Activated CD4-positive, alpha-beta T cell treated with anti-CD3 and anti-CD28 coated beads, Interleukin-2, amount 10 ng/mL, durations not matched to agents 7 days and 5 days (primary cell): Measurements from ENCODE around the gene LAMC2. TPM values are rescaled to one million over a fixed set of nuclear protein-coding genes. Genes with fewer than 3 reads are reported as not detected.

Source experiments
- CTCF ChIA-PET: fragments of 350-600 bp; sonication (Branson Sonifier 250); formaldehyde crosslinking; loops from one replicate; lab custom pipeline; 2021; ENCODE audit warnings: antibody characterized with exemption; lab: Charles Lee
- POLR2A ChIA-PET: fragments of 350-600 bp; sonication (Branson Sonifier 250); formaldehyde crosslinking; loops from one replicate; lab custom pipeline; 2021; ENCODE audit warnings: antibody characterized with exemption; lab: Charles Lee
- DNase-seq: peaks from one replicate; pipeline ENCODE4 v3.0.0-alpha.2; 2020
- H3K27ac Mint-ChIP-seq: one replicate; pipeline ENCODE4 v1.8.0; 2021; ENCODE audit warnings: mild to moderate bottlenecking, moderate library complexity, mixed read lengths
- H3K27me3 Mint-ChIP-seq: one replicate; pipeline ENCODE4 v1.8.0; 2021; ENCODE audit warnings: mixed read lengths
- H3K36me3 Mint-ChIP-seq: one replicate; pipeline ENCODE4 v1.8.0; 2021; ENCODE audit warnings: low read depth, mixed read lengths
- H3K4me1 Mint-ChIP-seq: one replicate; pipeline ENCODE4 v1.8.0; 2021; ENCODE audit warnings: mixed read lengths
- H3K4me3 Mint-ChIP-seq: one replicate; pipeline ENCODE4 v1.8.0; 2021; ENCODE audit warnings: mild to moderate bottlenecking, moderate library complexity, mixed read lengths
- H3K9me3 Mint-ChIP-seq: one replicate; pipeline ENCODE4 v1.8.0; 2021; ENCODE audit warnings: mixed read lengths
- total RNA-seq, 2 experiments: library from RNA; stranded (reverse); gene quantifications; one replicate each; pipeline ENCODE4 v1.2.3, GENCODE V29; 2021

The LAMC2 gene
- total RNA-seq, 2 experiments from 2014 or later: 0.04 to 0.05 TPM

DNA sequence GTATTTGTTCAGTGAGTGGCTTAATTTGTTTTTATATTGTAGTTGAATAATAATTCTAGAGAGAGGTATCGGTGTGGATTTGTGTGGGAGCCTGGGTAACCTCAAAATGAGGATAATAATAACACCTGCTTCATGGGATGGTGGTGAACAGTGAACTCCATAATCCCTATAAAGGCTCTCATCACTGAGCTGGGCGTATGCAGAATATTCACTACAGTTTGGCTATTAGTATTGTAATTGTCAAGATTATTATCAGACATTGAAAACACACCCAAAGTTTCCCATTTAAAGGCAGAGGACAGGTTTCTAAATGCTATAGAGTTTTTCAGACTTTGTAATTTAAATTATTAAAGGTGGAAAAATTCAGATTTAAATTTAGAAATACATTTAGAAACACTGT lies 7.0 kb upstream of the LAMC2 start:
- ChIA-PET POLR2A (no interaction called here), CTCF (no interaction called here)
- no peak overlapping the region for H3K27ac Mint-ChIP-seq
- DNase-seq: no peak
- peaks cover 2% of the 10 kb centered on the region for H3K27me3 Mint-ChIP-seq
- H3K9me3 Mint-ChIP-seq: no peaks in the 10 kb centered on the region
- H3K4me1 Mint-ChIP-seq: peaks cover 10% of the 10 kb centered on the region
- no peaks in the 10 kb centered on the region for H3K36me3 Mint-ChIP-seq
- no peak overlapping the region for H3K4me3 Mint-ChIP-seq

DNA sequence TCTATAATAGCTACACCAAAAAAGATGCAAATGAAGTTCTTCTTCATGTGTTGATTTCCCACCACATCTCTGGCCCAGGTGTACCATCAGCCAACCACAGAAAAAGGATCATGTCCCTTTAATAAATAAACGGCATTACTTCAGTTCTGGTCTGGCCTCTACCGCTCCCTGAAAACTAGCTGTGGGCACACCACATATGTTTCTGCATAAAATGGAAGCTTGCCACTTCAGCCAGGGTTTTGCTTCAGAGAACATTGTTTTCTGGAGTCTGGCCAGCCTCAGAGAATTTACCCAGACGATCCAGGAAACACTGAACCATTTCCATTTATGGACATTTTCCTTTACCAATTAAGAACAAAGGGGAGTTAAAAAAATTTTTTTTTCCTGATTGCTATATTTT lies 5.8 kb upstream of the LAMC2 start:
- Mint-ChIP-seq H3K4me1 (peaks cover 10% of the 10 kb centered on the region), H3K9me3 (no peaks in the 10 kb centered on the region), H3K36me3 (no peaks in the 10 kb centered on the region), H3K27me3 (peaks cover 6% of the 10 kb centered on the region), H3K27ac (no peak overlapping the region), H3K4me3 (no peak overlapping the region)
- ChIA-PET CTCF (no interaction called here), POLR2A (no interaction called here)
- DNase-seq: no peak

- Mint-ChIP-seq H3K27me3 (peaks cover 9% of the 10 kb centered on the region), H3K4me1 (peaks cover 12% of the 10 kb centered on the region), H3K9me3 (no peaks in the 10 kb centered on the region), H3K4me3 (no peak overlapping the region), H3K27ac (no peak overlapping the region), H3K36me3 (no peaks in the 10 kb centered on the region)
- ChIA-PET CTCF (no interaction called here), POLR2A (no interaction called here)
- peak; percentile 7 for DNase-seq
Observed at GRCh38 chr1:183180634-183181056, 5.4 kb upstream of the LAMC2 start.

- no peak overlapping the region for H3K27ac Mint-ChIP-seq
- peaks cover 10% of the 10 kb centered on the region for H3K4me1 Mint-ChIP-seq
- H3K36me3 Mint-ChIP-seq: no peaks in the 10 kb centered on the region
- no peak overlapping the region for H3K4me3 Mint-ChIP-seq
- ChIA-PET POLR2A (no interaction called here), CTCF (interaction anchor here (0.6 kb wide), 2 partner anchors 16 to 287 kb away, joined by 3 read pairs; no protein-coding TSS in a partner anchor)
- H3K27me3 Mint-ChIP-seq: peaks cover 50% of the 10 kb centered on the region
- no peak for DNase-seq
- no peaks in the 10 kb centered on the region for H3K9me3 Mint-ChIP-seq
Observed at GRCh38 chr1:183186841-183187240, 777 bp downstream of the LAMC2 start.

- no peaks in the 10 kb centered on the region for H3K9me3 Mint-ChIP-seq
- DNase-seq: no peak
- H3K36me3 Mint-ChIP-seq: no peaks in the 10 kb centered on the region
- no peak overlapping the region for H3K4me3 Mint-ChIP-seq
- ChIA-PET CTCF (no interaction called here), POLR2A (no interaction called here)
- peaks cover 52% of the 10 kb centered on the region for H3K27me3 Mint-ChIP-seq
- H3K4me1 Mint-ChIP-seq: peaks cover 10% of the 10 kb centered on the region
- no peak overlapping the region for H3K27ac Mint-ChIP-seq
Observed at GRCh38 chr1:183188240-183188639, 2.2 kb downstream of the LAMC2 start.

DNA sequence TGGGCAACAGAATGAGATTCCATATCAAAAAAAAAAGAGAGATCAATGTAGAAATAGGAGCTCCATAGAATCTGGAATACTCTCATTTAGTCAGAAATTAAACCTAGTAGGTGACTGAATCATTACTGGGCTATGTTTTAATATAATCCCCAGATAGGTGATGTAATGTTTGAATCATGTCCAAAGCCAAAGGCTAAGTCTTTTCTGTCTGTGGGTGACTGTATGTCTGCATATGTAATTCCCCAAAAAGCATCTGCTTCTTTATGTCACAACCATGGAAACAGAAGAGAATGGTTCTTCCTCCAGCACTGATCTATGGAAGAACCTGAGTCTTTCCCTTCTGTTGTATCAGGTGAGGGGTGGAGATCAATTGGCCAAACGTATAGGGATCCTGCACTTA lies 5.8 kb downstream of the LAMC2 start:
- POLR2A ChIA-PET: no interaction called here

GRCh38 chr1:183193963-183194525 lies 8.0 kb downstream of the LAMC2 start:
- Mint-ChIP-seq H3K4me3 (no peak overlapping the region), H3K9me3 (no peaks in the 10 kb centered on the region), H3K27me3 (peaks cover 31% of the 10 kb centered on the region), H3K4me1 (peaks cover 16% of the 10 kb centered on the region), H3K36me3 (no peaks in the 10 kb centered on the region), H3K27ac (no peak overlapping the region)
- no peak for DNase-seq
- ChIA-PET POLR2A (no interaction called here), CTCF (interaction anchor here (1.5 kb wide), 1 partner anchor 24 kb away, joined by 3 read pairs; no protein-coding TSS in a partner anchor)

More for the DNA sequence above, 5.8 kb downstream of the LAMC2 start:
- Mint-ChIP-seq H3K27me3 (peaks cover 42% of the 10 kb centered on the region), H3K36me3 (no peaks in the 10 kb centered on the region), H3K4me1 (peaks cover 16% of the 10 kb centered on the region), H3K27ac (no peak overlapping the region), H3K4me3 (no peak overlapping the region), H3K9me3 (no peaks in the 10 kb centered on the region)
- CTCF ChIA-PET: interaction anchor here (0.6 kb wide), 1 partner anchor 277 kb away, joined by 3 read pairs; no protein-coding TSS in a partner anchor
- DNase-seq: no peak

DNA sequence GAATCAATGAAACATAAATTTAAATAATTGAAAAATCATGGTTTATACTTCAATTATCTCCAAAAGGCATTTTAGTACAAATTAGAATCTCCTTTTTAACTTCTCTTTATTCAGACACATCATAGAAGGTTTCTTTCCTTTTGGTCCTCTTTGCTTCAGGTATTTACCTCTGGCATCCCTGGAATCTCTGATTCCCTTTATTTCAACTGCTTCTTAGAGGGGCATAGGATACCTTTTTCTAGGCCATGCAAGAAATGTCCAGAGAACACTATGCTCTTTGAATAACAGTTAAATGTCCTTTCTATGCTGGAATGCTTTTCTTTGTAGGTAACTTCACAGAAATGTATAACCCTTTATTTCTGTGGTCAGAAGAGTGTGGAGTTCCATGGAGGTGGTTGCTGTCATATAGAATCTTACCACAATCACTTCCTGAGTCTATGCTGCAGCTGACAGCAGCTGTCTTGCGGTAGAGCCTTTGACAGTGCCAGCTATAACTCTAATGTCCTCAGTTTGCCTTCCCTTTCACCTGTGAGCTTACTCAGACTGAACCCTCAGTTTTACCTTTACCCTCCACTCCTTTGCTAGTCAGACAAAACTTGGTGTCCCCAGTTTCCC lies 8.6 kb downstream of the LAMC2 start:
- ChIA-PET POLR2A (no interaction called here), CTCF (interaction anchor here (1.5 kb wide), 1 partner anchor 24 kb away, joined by 3 read pairs; no protein-coding TSS in a partner anchor)
- DNase-seq: peak; percentile 59

GRCh38 chr1:183195142-183195574 lies 9.1 kb downstream of the LAMC2 start:
- peaks cover 16% of the 10 kb centered on the region for H3K4me1 Mint-ChIP-seq
- no peaks in the 10 kb centered on the region for H3K36me3 Mint-ChIP-seq
- H3K27me3 Mint-ChIP-seq: peaks cover 21% of the 10 kb centered on the region
- H3K27ac Mint-ChIP-seq: no peak overlapping the region
- no peak for DNase-seq
- POLR2A ChIA-PET: interaction anchor here (0.7 kb wide), 1 partner anchor 1200 kb away, joined by 3 read pairs; no protein-coding TSS in a partner anchor
- no peak overlapping the region for H3K4me3 Mint-ChIP-seq
- CTCF ChIA-PET: interaction anchor here (1.5 kb wide), 1 partner anchor 23 kb away, joined by 3 read pairs; no protein-coding TSS in a partner anchor
- H3K9me3 Mint-ChIP-seq: no peaks in the 10 kb centered on the region

More for the DNA sequence above, 8.6 kb downstream of the LAMC2 start:
- Mint-ChIP-seq H3K4me3 (no peak overlapping the region), H3K9me3 (no peaks in the 10 kb centered on the region), H3K4me1 (peaks cover 16% of the 10 kb centered on the region), H3K27me3 (peaks cover 27% of the 10 kb centered on the region), H3K27ac (peak overlapping the region; percentile 2), H3K36me3 (no peaks in the 10 kb centered on the region)

- Mint-ChIP-seq H3K4me3 (no peak overlapping the region), H3K27ac (no peak overlapping the region), H3K36me3 (no peaks in the 10 kb centered on the region), H3K27me3 (peaks cover 29% of the 10 kb centered on the region), H3K9me3 (no peaks in the 10 kb centered on the region), H3K4me1 (peaks cover 18% of the 10 kb centered on the region)
- ChIA-PET POLR2A (no interaction called here), CTCF (interaction anchor here (0.8 to 1.1 kb wide), 2 partner anchors 8 to 28 kb away, joined by 3 read pairs; no protein-coding TSS in a partner anchor)
- DNase-seq: no peak
Observed at GRCh38 chr1:183197762-183198161, 11.7 kb downstream of the LAMC2 start.

GRCh38 chr1:183198463-183198862 lies 12.4 kb downstream of the LAMC2 start:
- H3K4me3 Mint-ChIP-seq: no peak overlapping the region
- no peaks in the 10 kb centered on the region for H3K9me3 Mint-ChIP-seq
- CTCF ChIA-PET: no interaction called here
- peaks cover 25% of the 10 kb centered on the region for H3K27me3 Mint-ChIP-seq
- H3K36me3 Mint-ChIP-seq: no peaks in the 10 kb centered on the region
- DNase-seq: no peak
- H3K27ac Mint-ChIP-seq: no peak overlapping the region
- POLR2A ChIA-PET: no interaction called here
- peaks cover 18% of the 10 kb centered on the region for H3K4me1 Mint-ChIP-seq

GRCh38 chr1:183199304-183199703 lies 13.2 kb downstream of the LAMC2 start:
- Mint-ChIP-seq H3K4me1 (peaks cover 16% of the 10 kb centered on the region), H3K27ac (no peak overlapping the region), H3K36me3 (no peaks in the 10 kb centered on the region), H3K9me3 (no peaks in the 10 kb centered on the region), H3K27me3 (peaks cover 23% of the 10 kb centered on the region), H3K4me3 (no peak overlapping the region)
- ChIA-PET CTCF (no interaction called here), POLR2A (no interaction called here)
- no peak for DNase-seq

DNA sequence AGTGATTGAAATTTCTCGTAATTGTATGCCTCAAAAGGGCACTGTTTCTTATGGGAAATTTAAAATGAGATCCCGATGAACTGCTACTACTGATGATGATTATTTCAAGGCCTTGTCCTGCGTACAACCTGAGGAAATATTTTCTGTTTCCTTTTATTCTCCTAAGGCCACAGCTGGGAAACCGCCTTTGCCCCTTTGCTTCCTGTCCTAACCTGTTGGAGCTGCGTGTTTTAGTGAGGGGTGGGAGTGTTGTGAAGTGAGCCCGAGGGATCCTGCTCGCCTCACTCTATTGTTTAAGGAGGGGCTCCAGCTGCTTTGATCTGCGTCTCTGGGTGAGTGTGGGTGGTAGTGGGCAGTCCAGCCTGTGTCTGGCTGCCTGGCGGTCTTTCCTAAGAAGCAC lies 14.4 kb downstream of the LAMC2 start:
- H3K27ac Mint-ChIP-seq: no peak overlapping the region
- ChIA-PET CTCF (interaction anchor here (0.6 kb wide), 1 partner anchor 98 kb away, joined by 5 read pairs; no protein-coding TSS in a partner anchor), POLR2A (no interaction called here)
- H3K4me3 Mint-ChIP-seq: no peak overlapping the region
- no peaks in the 10 kb centered on the region for H3K9me3 Mint-ChIP-seq
- DNase-seq: no peak
- peaks cover 6% of the 10 kb centered on the region for H3K4me1 Mint-ChIP-seq
- H3K27me3 Mint-ChIP-seq: peaks cover 24% of the 10 kb centered on the region
- no peaks in the 10 kb centered on the region for H3K36me3 Mint-ChIP-seq
